NCI-H2171 treated with DMSO at 0.1 percent for 48 hours (cell line): ENCODE measurements around the gene PPM1M.
"Not testable (repeated sequence)": the region's sequence is repeated elsewhere in the genome, so short reads cannot be mapped to it uniquely, and the experiment has no call there.

Experiments
- DNase-seq: peaks from one replicate; lab custom pipeline; 2025; lab: John Stamatoyannopoulos, UW

Gene PPM1M

GRCh38 chr3:52277071-52277964 is 31.8 kb downstream of the PPM1M start:
- peak; percentile 19 for DNase-seq

GRCh38 chr3:52277972-52278509 is 32.5 kb downstream of the PPM1M start:
- DNase-seq: peak; percentile 51

GRCh38 chr3:52278510-52279069 is 33.0 kb downstream of the PPM1M start, which contains the start of gene WDR82:
TSS of gene WDR82 (minus strand) at chr3:52278649. CDS start at chr3:52278361, 288 bp downstream.
- peak; percentile 81 for DNase-seq

GRCh38 chr3:52279596-52279995 is 34.0 kb downstream of the PPM1M start:
- DNase-seq: no peak

- peak; percentile 23 for DNase-seq
Observed at GRCh38 chr3:52280050-52280461, 34.5 kb downstream of the PPM1M start.

- DNase-seq: no peak
Observed at GRCh38 chr3:52281981-52282801, 36.6 kb downstream of the PPM1M start.

GRCh38 chr3:52283306-52283705 is 37.7 kb downstream of the PPM1M start:
- DNase-seq: no peak

- not testable (repeated sequence) for DNase-seq
Observed at GRCh38 chr3:52284051-52284450, 38.5 kb downstream of the PPM1M start.

- DNase-seq: no peak
Observed at GRCh38 chr3:52286777-52287110, 41.2 kb downstream of the PPM1M start.

GRCh38 chr3:52288674-52289073 is 43.1 kb downstream of the PPM1M start:
- no peak for DNase-seq

- no peak for DNase-seq
Observed at GRCh38 chr3:52289338-52289746, 43.8 kb downstream of the PPM1M start.

- no peak for DNase-seq
Observed at GRCh38 chr3:52289747-52290595, 44.4 kb downstream of the PPM1M start.

GRCh38 chr3:52290596-52291507 is 45.3 kb downstream of the PPM1M start:
- DNase-seq: no peak

GRCh38 chr3:52291508-52292181 is 46.1 kb downstream of the PPM1M start:
- peak; percentile 19 for DNase-seq

- no peak for DNase-seq
Observed at GRCh38 chr3:52292247-52293065, 46.9 kb downstream of the PPM1M start.

- no peak for DNase-seq
Observed at GRCh38 chr3:52293491-52294319, 48.1 kb downstream of the PPM1M start.

GRCh38 chr3:52294320-52295150 is 49.0 kb downstream of the PPM1M start:
- no peak for DNase-seq
